Mammary epithelial cell (primary cell): Measurements from ENCODE around the gene CELSR1.

Experiments used
- CTCF ChIP-seq, 2 donors: IDR thresholded peaks in 1 of 2; conservative IDR thresholded peaks in 1 of 2; 2 replicates each; pipeline ENCODE4 v1.5.1; 2011 to 2012; ENCODE audit warnings: inconsistent platforms in 2 of 2, low read length in 2 of 2, mild to moderate bottlenecking in 2 of 2, control low read depth in 1 of 2, low read depth in 1 of 2; ENCODE audit not compliant: insufficient read depth in 1 of 2; ENCODE audit errors: extremely low read depth in 1 of 2
- EZH2 ChIP-seq: IDR thresholded peaks from 2 replicates; pipeline ENCODE4 v1.6.1; 2012; ENCODE audit warnings: low read length, inconsistent platforms, borderline replicate concordance

DNA sequence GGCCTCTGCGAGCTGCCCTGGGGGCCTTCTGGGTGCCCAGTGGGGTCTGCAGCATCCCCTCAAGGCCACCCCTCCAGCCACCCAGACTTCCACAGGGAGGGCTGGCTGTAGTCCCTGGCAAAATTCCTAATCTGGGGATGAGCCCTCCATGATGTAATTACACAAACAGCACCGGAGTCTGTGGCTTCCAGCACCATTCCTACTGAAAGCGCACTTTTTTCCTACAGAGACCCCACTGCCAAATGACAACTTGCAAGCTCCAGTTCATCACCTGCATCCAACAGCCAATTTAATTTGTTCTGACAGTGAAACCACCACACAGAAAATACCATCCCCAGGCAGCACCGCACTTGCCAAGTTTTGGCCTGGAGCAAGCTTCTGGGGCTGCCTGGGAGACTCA lies 131.5 kb downstream of the CELSR1 start:
- TF ChIP-seq CTCF (conservative IDR thresholded peaks at IDR 0.05 in 1 of 2, IDR thresholded peaks at IDR 0.05 in 1 of 2; ENCODE audit: extremely low read depth in 1 of 2, insufficient read depth in 1 of 2, low read depth in 1 of 2, low read length in 2 of 2) = no peak
- TF ChIP-seq EZH2 = no peak
